Gastrocnemius medialis (tissue), 4 donors: ENCODE results near the gene MGST2. TPM values are rescaled to one million over a fixed set of nuclear protein-coding genes. Genes with fewer than 3 reads are reported as not detected.

Source experiments
- ATAC-seq, 2 donors: fragments of 150-250 bp; one replicate each; pipeline ENCODE4 v1.9.1; 2016
- DNase-seq, 2 donors: peaks; one replicate each; pipeline ENCODE4 v3.0.0-alpha.2; 2019
- H3K27ac ChIP-seq, 4 donors: fragments of 200-600 bp; sonication (generic); 1 replicate in 1 of 4; 2 replicates in 3 of 4; pipeline ENCODE4 v1.5.1; 2016 to 2018; ENCODE audit warnings: mild to moderate bottlenecking in 2 of 4, moderate library complexity in 1 of 4
- H3K27me3 ChIP-seq, 3 donors: fragments of 200-600 bp; sonication (generic) in 2 of 3; 1 replicate in 1 of 3; 2 replicates in 2 of 3; pipeline versions ENCODE4 v1.5.1 to v1.6.0; 2016 to 2019; ENCODE audit warnings: mild to moderate bottlenecking in 1 of 3, moderate library complexity in 1 of 3
- H3K36me3 ChIP-seq, 2 donors: fragments of 200-600 bp; sonication (generic) in 1 of 2; one replicate each; pipeline ENCODE4 v1.5.1; 2017 to 2018
- H3K4me1 ChIP-seq, 2 donors: fragments of 200-600 bp; sonication (generic) in 1 of 2; one replicate each; pipeline ENCODE4 v1.5.1; 2016 to 2017; ENCODE audit warnings: mild to moderate bottlenecking in 2 of 2
- H3K4me3 ChIP-seq, 4 donors: fragments of 200-600 bp; sonication (generic) in 3 of 4; 1 replicate in 1 of 4; 2 replicates in 3 of 4; pipeline ENCODE4 v1.5.1; 2016 to 2019; ENCODE audit warnings: mild to moderate bottlenecking in 2 of 4
- H3K9me3 ChIP-seq, 3 donors: fragments of 200-600 bp; sonication (generic) in 2 of 3; 1 replicate in 1 of 3; 2 replicates in 2 of 3; pipeline ENCODE4 v1.5.1; 2016 to 2019
- POLR2A ChIP-seq, 2 donors: fragments of 450-650 bp; IDR thresholded peaks; one replicate each; pipeline ENCODE4 v1.6.1; 2017; ENCODE audit warnings: antibody characterized with exemption in 2 of 2, mild to moderate bottlenecking in 2 of 2, moderate library complexity in 2 of 2
- in situ Hi-C, 4 donors: fragments of 200-750 bp; cut with MboI; loops; one replicate each; pipeline versions ENCODE4 v1.15.0 to v1.8.0; 2017; ENCODE audit warnings: low sequenced_read_pairs in 4 of 4
- intact Hi-C: fragments of 100-400 bp; cut with DNase I; formaldehyde crosslinking; loops from one replicate; pipeline ENCODE4 v1.15.1; 2023; ENCODE audit warnings: low total_unique reads
- total RNA-seq, 4 donors: library from RNA; depleted of rRNA; stranded (reverse); fragments of >200 nt; gene quantifications; one replicate each; pipeline versions ENCODE4 v1.1.0 to v1.2.3, GENCODE V29; 2016
- TF ChIP-seq, protein P1 (sequence below), 5 experiments: fragments of 450-650 bp in 3 of 5; fragments of 200-600 bp in 2 of 5; sonication (generic) in 2 of 5; IDR thresholded peaks in 4 of 5; conservative IDR thresholded peaks in 1 of 5; 1 replicate in 4 of 5; 2 replicates in 1 of 5; pipeline ENCODE4 v1.5.1; 2016 to 2019; ENCODE audit warnings: antibody characterized with exemption in 5 of 5, mild to moderate bottlenecking in 3 of 5, moderate library complexity in 3 of 5

The MGST2 gene
- total RNA-seq, 4 donors from 2014 or later, result 17.3 to 38.6 (median 30.9) TPM

DNA sequence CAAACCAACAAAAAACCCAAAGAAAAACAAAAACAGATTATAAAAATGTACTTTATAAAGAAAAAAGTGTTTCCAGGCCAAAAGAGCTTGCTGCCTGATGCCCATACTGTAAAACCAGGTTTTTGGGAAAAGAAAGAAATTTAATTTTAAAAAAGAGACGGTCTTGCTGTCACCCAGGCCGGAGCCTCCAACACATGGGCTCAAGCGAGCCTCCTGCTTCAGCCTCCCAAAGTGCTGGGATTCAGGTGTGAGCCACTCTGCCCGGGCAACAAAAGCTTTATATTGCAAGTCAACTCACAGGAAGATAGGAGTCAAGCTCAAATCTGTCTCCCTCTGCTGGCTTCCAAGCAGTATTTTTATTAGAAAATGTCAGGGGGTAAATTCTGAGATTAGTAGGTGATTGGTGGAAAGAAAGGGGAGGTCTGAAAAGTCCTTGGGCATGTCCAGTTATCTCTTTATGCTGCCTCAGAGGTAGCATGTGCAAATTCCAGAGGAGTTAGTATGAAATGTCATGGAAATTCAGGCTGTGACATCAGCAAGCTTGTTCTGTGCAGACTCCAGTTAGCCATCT lies 39.4 kb downstream of the MGST2 start:
- no peaks in the 10 kb centered on the region for H3K27me3 ChIP-seq
- no peaks in the 10 kb centered on the region for H3K4me1 ChIP-seq
- no peak overlapping the region for H3K4me3 ChIP-seq
- ATAC-seq, result no peak
- intact Hi-C loops, result no loop called here
- no peaks in the 10 kb centered on the region for H3K9me3 ChIP-seq
- H3K27ac ChIP-seq, result no peak overlapping the region
- peaks cover 0 to 39% of the 10 kb centered on the region in 2 donors for H3K36me3 ChIP-seq
- TF ChIP-seq POLR2A (IDR thresholded peaks at IDR 0.05), result no peak
- TF ChIP-seq, protein P1, sequence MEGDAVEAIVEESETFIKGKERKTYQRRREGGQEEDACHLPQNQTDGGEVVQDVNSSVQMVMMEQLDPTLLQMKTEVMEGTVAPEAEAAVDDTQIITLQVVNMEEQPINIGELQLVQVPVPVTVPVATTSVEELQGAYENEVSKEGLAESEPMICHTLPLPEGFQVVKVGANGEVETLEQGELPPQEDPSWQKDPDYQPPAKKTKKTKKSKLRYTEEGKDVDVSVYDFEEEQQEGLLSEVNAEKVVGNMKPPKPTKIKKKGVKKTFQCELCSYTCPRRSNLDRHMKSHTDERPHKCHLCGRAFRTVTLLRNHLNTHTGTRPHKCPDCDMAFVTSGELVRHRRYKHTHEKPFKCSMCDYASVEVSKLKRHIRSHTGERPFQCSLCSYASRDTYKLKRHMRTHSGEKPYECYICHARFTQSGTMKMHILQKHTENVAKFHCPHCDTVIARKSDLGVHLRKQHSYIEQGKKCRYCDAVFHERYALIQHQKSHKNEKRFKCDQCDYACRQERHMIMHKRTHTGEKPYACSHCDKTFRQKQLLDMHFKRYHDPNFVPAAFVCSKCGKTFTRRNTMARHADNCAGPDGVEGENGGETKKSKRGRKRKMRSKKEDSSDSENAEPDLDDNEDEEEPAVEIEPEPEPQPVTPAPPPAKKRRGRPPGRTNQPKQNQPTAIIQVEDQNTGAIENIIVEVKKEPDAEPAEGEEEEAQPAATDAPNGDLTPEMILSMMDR (IDR thresholded peaks at IDR 0.05 in 4 of 5, conservative IDR thresholded peaks at IDR 0.05 in 1 of 5), result no peak
- in situ Hi-C loops, result no loop called here
- DNase-seq, result no peak

DNA sequence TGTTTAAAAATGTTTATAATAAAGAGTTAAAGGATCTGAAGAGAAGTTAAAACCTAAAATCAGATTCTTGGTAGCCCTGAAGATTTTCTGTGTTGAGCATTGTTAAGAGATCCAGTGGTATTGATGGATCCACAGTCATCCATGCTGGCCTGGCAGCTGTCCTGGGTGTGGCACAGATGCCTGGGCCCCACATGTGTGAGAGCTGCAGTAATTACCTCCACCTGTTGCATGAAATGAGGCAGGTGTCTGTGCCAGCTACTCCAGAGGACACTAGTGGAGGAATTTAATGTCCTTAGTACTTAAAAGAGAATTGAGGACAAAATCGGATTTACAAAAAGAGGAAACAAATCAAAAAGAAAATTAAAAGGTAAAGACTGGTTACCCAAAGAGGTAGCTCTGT lies 44.0 kb downstream of the MGST2 start:
- ATAC-seq (no peak), DNase-seq (no peak)
- no peak overlapping the region for H3K27ac ChIP-seq
- H3K36me3 ChIP-seq, result peaks cover 0 to 15% of the 10 kb centered on the region in 2 donors
- H3K27me3 ChIP-seq, result no peaks in the 10 kb centered on the region
- intact Hi-C loops (no loop called here), in situ Hi-C loops (no loop called here)
- H3K4me3 ChIP-seq, result no peak overlapping the region
- TF ChIP-seq, protein P1 (IDR thresholded peaks at IDR 0.05 in 4 of 5, conservative IDR thresholded peaks at IDR 0.05 in 1 of 5), result no peak
- no peak for TF ChIP-seq POLR2A (IDR thresholded peaks at IDR 0.05)
- no peaks in the 10 kb centered on the region for H3K9me3 ChIP-seq
- H3K4me1 ChIP-seq, result peaks cover 0 to 21% of the 10 kb centered on the region in 2 donors

DNA sequence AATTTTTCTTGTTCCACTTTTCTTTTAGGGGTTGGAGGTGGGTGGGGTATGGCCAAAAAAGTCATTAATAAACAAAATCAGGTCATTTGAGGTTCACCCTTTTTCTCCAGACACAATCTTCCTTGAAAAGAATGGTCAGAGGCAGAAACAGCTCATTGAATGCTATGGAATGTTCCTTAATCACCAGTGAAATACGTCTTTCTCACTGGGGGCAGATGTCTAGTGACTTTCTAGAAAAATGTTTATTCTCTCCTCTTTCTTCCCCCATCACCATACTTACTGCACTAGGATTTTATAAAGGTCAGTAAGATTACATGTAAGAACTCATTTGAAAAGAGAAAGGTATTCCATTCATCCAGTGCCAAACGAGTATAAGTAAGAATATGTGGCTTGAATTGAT lies 44.5 kb downstream of the MGST2 start:
- DNase-seq (no peak), ATAC-seq (no peak)
- H3K4me3 ChIP-seq, result no peak overlapping the region
- peaks cover 0 to 22% of the 10 kb centered on the region in 2 donors for H3K4me1 ChIP-seq
- no peaks in the 10 kb centered on the region for H3K9me3 ChIP-seq
- TF ChIP-seq POLR2A (IDR thresholded peaks at IDR 0.05), result no peak
- TF ChIP-seq, protein P1 (IDR thresholded peaks at IDR 0.05 in 4 of 5, conservative IDR thresholded peaks at IDR 0.05 in 1 of 5), result no peak
- peaks cover 0 to 12% of the 10 kb centered on the region in 2 donors for H3K36me3 ChIP-seq
- intact Hi-C loops (no loop called here), in situ Hi-C loops (no loop called here)
- H3K27me3 ChIP-seq, result no peaks in the 10 kb centered on the region
- no peak overlapping the region for H3K27ac ChIP-seq

DNA sequence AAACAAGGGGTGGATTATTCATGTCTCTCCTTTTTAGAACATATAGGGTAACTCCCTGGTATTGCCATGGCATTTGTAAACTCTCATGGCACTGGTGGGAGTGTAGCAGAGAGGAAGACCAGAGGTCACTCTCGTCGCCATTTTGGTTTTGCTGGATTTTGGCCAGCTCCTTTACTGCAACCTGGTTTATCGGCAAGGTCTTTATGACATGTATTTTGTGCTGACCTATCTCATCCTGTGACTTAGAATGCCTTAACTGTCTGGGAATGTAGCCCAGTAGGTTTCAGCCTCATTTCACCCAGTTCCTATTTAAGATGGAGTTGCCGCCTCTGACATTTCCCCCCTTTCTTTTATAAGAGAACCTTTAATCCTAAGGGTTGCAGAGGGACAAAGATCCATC lies 45.8 kb downstream of the MGST2 start:
- Histone ChIP-seq H3K36me3 (peaks cover 0 to 4% of the 10 kb centered on the region in 2 donors), H3K27me3 (no peaks in the 10 kb centered on the region), H3K9me3 (no peaks in the 10 kb centered on the region), H3K4me3 (no peak overlapping the region), H3K27ac (no peak overlapping the region), H3K4me1 (peaks cover 9 to 33% of the 10 kb centered on the region in 2 donors)
- intact Hi-C loops, result no loop called here
- in situ Hi-C loops, result no loop called here
- no peak for TF ChIP-seq POLR2A (IDR thresholded peaks at IDR 0.05)
- TF ChIP-seq, protein P1 (IDR thresholded peaks at IDR 0.05 in 4 of 5, conservative IDR thresholded peaks at IDR 0.05 in 1 of 5), result no peak
- DNase-seq (no peak), ATAC-seq (no peak)

DNA sequence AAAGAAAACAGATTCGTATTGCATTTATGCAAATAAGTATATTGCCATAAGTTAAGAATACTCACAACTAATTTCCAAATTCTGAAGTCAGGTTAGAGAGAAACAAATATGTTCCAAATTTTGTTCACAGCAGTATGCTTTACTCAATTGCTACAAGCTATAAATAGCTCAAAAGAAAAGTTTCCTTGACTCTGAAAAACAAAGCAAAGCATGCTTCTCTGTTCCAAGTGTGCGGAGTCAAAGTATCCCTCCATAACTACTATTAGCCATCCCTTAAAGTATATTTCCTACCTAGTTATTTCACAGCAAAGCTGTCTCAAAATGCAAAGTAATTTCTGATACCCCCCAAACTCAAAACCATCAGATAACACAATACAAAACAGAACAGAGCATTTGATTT lies 47.3 kb downstream of the MGST2 start:
- no peaks in the 10 kb centered on the region for H3K27me3 ChIP-seq

More for the DNA sequence above, 47.3 kb downstream of the MGST2 start:
- Histone ChIP-seq H3K4me3 (no peak overlapping the region), H3K9me3 (no peaks in the 10 kb centered on the region), H3K4me1 (peaks cover 9 to 34% of the 10 kb centered on the region in 2 donors), H3K27ac (no peak overlapping the region), H3K36me3 (no peaks in the 10 kb centered on the region)
- in situ Hi-C loops, result no loop called here
- DNase-seq, result no peak
- TF ChIP-seq, protein P1 (IDR thresholded peaks at IDR 0.05 in 4 of 5, conservative IDR thresholded peaks at IDR 0.05 in 1 of 5), result no peak
- TF ChIP-seq POLR2A (IDR thresholded peaks at IDR 0.05), result no peak
- no peak for ATAC-seq
- intact Hi-C loops, result no loop called here
